Ishikawa (cell line): ENCODE results near the gene LRP4.

Experiments used
- CREB1 ChIP-seq: IDR thresholded peaks from 2 replicates; pipeline ENCODE4 v1.6.1; 2012; ENCODE audit warnings: low read depth
- EP300 ChIP-seq: IDR thresholded peaks from 2 replicates; pipeline ENCODE4 v1.6.1; 2012; ENCODE audit warnings: borderline replicate concordance
- FOXM1 ChIP-seq: IDR thresholded peaks from 2 replicates; pipeline ENCODE4 v1.6.1; 2012; ENCODE audit warnings: low read depth, borderline replicate concordance
- MAX ChIP-seq: IDR thresholded peaks from 2 replicates; pipeline ENCODE4 v1.6.1; 2012
- NFIC ChIP-seq: IDR thresholded peaks from 2 replicates; pipeline ENCODE4 v1.6.1; 2012
- RAD21 ChIP-seq: IDR thresholded peaks from 2 replicates; pipeline ENCODE4 v1.6.1; 2012; ENCODE audit warnings: low read depth
- REST ChIP-seq: IDR thresholded peaks from 2 replicates; pipeline ENCODE4 v1.6.1; 2012; ENCODE audit warnings: low read depth, mild to moderate bottlenecking
- YY1 ChIP-seq: IDR thresholded peaks from 2 replicates; pipeline ENCODE4 v1.6.1; 2012; ENCODE audit warnings: low read depth
- ZBTB7A ChIP-seq: IDR thresholded peaks from 2 replicates; pipeline ENCODE4 v1.6.1; 2012; ENCODE audit warnings: low read depth

DNA sequence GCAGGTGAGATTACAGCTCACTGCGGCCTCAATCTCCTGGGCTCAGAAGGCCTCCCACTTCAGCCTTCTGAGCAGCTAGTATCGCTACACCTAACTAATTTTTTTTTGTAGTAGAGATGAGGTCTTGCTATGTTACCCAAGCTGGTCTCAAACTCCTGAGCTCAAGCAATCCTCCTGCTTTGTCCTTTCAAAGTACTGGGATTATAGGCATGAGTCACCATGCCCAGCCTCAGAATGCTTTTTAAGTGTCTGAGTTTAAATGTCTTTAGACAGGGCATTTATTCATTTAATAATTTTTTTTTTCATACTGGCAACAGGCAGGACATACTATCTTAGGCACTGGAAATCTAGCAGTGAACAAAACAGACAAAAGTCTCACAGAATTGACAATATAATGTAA, 27.7 kb downstream of the LRP4 start:
- TF ChIP-seq EP300 (no peak), FOXM1 (no peak), REST (no peak), ZBTB7A (no peak), NFIC (no peak), MAX (no peak), CREB1 (no peak), RAD21 (no peak), YY1 (no peak)
